Stimulated activated CD4-positive, alpha-beta T cell treated with anti-CD3 and anti-CD28 coated beads, Interleukin-1b, Interleukin-23, amount 100 ng/mL, for 48 hours (primary cell): ENCODE results near the gene LBR.
"Not testable (repeated sequence)": the region's sequence is repeated elsewhere in the genome, so short reads cannot be mapped to it uniquely, and the experiment has no call there.

Experiments
- DNase-seq: peaks from one replicate; pipeline ENCODE4 v3.0.0-alpha.2; 2020

The LBR gene

GRCh38 chr1:225418059-225418458 lies 9.8 kb downstream of the LBR start:
- no peak for DNase-seq

GRCh38 chr1:225415967-225416745 lies 11.7 kb downstream of the LBR start:
- DNase-seq = no peak

DNA sequence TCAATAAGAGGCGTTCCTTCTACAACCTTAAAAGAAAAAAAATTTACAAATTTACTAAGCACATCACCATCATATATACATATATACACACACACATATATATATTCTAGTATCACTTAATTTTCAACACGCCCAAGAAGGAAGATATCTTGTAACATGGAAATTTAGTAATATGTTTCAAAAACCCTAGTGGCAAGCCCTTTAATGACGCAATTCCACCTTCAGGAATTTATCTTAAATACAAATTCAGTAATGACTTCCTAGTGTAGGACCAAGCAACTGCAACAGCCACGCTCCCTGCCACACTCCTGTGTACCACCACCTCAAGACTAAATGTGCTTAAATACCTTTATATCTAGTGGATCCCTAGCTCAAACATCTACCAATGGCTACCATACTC lies 12.5 kb downstream of the LBR start:
- DNase-seq = no peak

DNA sequence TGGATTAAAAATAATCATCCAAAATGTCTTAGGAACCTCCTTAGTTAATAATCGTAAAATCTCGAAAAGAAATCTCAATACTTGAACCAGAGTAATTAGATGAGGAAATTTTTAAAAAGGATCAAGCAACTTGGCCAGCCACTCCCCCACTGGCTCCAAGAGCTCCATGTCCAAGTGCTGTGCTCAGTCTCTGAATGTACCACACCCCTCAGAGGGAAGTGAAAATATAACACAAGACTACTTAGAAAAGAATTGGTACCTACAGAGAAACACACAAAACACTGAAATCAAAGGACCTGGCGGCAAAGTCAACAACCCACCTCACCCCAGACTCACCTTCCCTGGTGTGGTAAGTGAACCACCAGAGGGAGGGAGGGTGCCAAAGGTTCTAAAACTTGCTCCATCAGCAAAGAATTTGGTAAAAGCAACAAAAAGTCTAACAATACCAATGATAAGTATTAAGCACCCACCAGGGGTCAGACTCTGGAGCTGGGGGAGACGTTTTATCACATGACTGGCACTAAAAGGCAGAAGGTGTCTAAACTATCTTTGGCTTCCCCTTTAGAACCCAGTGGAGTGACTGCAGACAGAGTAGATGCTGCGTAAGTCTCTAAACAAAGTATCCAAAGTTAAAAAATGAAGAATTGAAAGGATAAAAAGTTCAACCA lies 14.0 kb downstream of the LBR start:
- DNase-seq = no peak

GRCh38 chr1:225412803-225413351 lies 15.0 kb downstream of the LBR start:
- DNase-seq = no peak

DNA sequence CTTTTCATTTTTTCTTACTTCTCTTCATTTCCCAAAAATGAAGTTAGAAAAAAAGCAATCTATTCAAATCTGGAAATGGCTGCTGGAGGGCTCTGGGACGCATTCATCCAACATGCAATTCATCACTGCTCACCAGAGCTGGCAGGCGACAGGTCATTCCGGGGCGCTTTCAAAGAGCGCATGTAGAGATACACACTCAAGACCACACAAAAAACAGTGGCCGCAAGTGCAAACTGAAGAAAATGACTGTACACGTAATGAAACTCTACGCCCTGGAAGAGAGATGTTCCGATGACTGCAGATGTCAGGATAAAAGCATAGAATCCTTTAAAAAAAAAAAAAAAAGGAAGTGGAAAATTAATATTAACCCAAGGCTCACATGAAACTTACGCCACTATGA lies 15.5 kb downstream of the LBR start:
- DNase-seq = no peak

- no peak for DNase-seq
These were observed 17.8 kb downstream of the LBR start for GRCh38 chr1:225410036-225410435.

DNA sequence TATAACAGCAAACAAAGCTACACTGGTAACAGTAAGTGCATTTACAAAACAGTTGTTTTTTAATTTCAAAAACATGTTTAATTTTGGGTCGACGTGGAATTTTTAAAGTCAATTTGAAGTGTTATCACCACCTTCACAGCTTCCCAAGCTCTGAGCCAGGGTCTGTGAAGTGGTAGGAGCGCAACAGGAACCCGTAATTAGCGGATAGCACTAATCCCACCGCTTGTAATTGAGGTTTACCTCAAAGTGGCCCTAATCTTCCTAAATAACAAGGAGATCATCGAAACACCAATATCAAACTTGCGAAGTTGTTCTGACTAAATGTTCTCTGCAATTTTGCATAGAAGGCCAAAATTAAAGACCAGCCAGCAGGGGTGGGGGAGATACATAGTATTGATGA lies 18.8 kb downstream of the LBR start:
- DNase-seq = no peak

GRCh38 chr1:225408249-225408648 lies 19.6 kb downstream of the LBR start:
- DNase-seq = no peak

- no peak for DNase-seq
These were observed 20.1 kb downstream of the LBR start for GRCh38 chr1:225407755-225408154.

DNA sequence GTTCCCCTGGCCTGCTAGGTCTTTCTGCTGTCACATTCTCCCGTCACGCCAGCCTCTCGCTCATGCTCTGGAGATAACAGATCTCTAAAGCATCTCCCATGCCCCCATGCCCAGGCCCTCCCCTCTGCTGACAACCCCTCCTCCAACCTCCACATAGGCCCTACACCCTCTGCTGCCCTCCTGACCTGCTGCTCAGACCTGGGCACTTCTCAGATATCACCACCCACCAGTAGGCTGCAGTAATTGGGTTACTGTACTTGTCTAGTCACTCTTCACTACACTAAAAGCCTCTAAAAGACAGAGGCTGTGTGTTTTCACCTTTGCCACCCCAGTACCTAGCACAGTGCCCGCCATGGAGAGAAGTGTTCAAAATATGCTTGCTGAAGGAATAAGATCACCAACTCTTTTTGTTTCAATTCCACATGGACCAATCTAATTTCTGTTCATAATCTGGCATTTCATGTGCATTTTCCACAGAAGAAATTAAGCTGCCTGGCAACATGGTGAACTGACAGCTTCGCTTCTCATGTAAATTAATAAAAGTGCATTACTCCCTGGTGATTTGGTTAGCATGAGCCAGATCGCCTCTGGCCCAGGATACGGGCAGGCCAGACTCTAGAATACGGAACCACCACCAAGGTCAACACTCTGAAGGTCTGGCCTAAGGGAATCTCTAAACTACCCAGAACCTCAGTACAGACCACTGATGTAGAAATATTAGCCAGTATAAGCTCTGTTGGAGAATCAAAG lies 20.7 kb downstream of the LBR start:
- no peak for DNase-seq

GRCh38 chr1:225400968-225401367 lies 26.9 kb downstream of the LBR start:
- DNase-seq = no peak

GRCh38 chr1:225396357-225396756 lies 31.5 kb downstream of the LBR start:
- DNase-seq = no peak

DNA sequence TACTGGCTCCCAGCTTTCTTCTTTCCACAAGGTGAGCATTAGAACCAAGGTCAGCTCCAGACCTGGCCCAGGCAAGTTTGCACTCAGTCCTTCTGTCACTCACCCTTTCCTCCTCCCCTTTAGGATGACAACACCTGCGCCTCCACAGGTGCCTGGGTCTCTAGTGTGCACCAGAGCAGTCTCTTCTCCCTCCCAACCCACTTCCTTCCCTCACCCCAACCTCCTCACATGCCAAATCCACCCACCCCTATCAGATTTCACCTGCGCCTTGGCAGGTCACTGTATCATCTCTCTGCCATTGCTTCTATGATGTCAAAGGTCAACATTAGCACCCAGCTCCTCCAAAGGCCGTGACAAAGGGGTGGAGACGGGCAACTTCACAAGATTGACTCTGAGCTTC lies 38.0 kb downstream of the LBR start:
- no peak for DNase-seq

- no peak for DNase-seq
These were observed 39.5 kb downstream of the LBR start for GRCh38 chr1:225388372-225388771.

DNA sequence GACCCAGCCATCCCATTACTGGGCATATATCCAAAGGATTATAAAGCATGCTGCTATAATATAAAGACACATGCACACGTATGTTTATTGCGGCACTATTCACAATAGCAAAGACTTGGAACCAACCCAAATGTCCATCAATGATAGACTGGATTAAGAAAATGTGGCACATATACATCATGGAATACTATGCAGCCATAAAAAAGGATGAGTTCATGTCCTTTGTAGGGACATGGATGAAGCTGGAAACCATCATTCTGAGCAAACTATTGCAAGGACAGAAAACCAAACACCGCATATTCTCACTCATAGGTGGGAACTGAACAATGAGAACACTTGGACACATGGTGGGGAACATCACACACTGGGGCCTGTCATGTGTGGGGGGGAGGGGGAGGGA lies 41.0 kb downstream of the LBR start:
- DNase-seq = not testable (repeated sequence)

GRCh38 chr1:225380691-225381090 lies 47.1 kb downstream of the LBR start:
- no peak for DNase-seq

DNA sequence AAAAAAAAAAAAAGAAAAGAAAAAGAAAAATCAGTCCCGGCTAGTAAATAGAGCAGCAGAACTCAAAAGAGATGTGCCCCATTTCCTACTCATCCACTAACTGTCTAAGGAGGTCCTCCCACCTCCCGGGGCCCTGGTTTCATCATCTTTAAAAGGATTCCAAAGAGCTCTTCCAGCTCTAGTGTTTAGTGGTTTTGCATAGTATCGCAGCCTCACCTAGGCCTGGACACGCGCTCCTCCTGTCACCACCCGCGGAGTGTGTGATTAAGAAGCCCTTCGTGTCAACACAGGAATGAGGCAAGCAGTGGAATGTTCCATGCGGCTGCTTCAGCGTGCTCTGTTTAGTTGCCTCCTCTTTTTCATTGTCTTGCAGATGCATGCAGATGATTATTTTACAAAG lies 49.0 kb downstream of the LBR start:
- DNase-seq = no peak

- no peak for DNase-seq
These were observed 52.8 kb downstream of the LBR start for GRCh38 chr1:225374996-225375395.

- no peak for DNase-seq
These were observed 54.7 kb downstream of the LBR start for GRCh38 chr1:225373155-225373554.

DNA sequence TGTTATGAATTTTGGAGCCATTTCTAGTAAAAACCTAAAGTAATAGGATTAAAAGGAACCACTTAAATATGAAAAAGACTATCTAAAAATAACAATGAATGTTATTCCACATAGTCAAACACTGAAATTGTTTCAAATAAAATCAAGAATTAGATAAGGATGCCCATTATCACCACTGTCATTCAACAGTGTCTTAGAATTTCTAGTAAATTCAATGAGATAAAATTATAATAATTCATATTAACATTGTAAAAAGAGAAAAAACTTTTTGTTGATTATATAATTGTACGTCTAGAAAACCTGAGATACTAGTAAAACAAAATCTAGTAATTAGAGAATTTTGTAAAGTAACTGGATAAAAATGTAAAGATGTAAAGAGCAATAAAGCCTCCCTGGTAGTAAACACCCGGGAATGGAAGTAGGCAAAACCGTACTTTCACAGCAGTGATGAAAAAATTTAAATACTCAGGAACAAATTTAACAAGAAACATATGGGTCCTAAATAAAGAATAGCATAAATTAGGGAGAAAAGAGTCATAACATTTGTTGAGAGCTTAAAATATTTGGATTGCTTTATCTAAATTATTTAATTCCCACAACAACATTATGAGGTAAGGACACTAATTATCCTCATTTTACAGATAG lies 56.4 kb downstream of the LBR start:
- no peak for DNase-seq

- no peak for DNase-seq
These were observed 59.7 kb downstream of the LBR start for GRCh38 chr1:225368036-225368552.

- no peak for DNase-seq
These were observed 61.3 kb downstream of the LBR start for GRCh38 chr1:225366552-225366951.
